Naive thymus-derived CD8-positive, alpha-beta T cell (primary cell): ENCODE data around the gene TSEN54. TPM values are rescaled to one million over a fixed set of nuclear protein-coding genes. Genes with fewer than 3 reads are reported as not detected.

Source experiments
- ATAC-seq, 2 donors: fragments of 150-1000 bp; cut with Tn5 transposase in 1 of 2; sonication (Bioruptor Pico), chemical (Tn5 transposase) in 1 of 2; 1 replicate in 1 of 2; 2 replicates in 1 of 2; pipeline ENCODE4 v1.10.0; 2021; ENCODE audit warnings: mild to moderate bottlenecking in 2 of 2, moderate library complexity in 2 of 2
- POLR2A ChIA-PET: fragments of 350-600 bp; sonication (Branson Sonifier 250); formaldehyde crosslinking; loops from one replicate; lab custom pipeline; 2021; ENCODE audit warnings: antibody characterized with exemption; lab: Charles Lee
- DNase-seq, 10 donors: peaks; one replicate each; pipeline versions ENCODE4 v3.0.0 to v3.0.0-alpha.2; 2020 to 2022
- H3K27ac Mint-ChIP-seq, 10 donors: one replicate each; pipeline ENCODE4 v1.8.0; 2020 to 2022; ENCODE audit warnings: mild to moderate bottlenecking in 10 of 10, mixed read lengths in 10 of 10, moderate library complexity in 4 of 10, inconsistent platforms in 1 of 10
- H3K27me3 Mint-ChIP-seq, 5 donors: one replicate each; pipeline ENCODE4 v1.8.0; 2021 to 2022; ENCODE audit warnings: mixed read lengths in 5 of 5
- H3K36me3 Mint-ChIP-seq, 3 donors: one replicate each; pipeline ENCODE4 v1.8.0; 2020 to 2022; ENCODE audit warnings: mixed read lengths in 3 of 3, mild to moderate bottlenecking in 2 of 3, inconsistent platforms in 1 of 3
- H3K4me1 Mint-ChIP-seq, 4 donors: one replicate each; pipeline ENCODE4 v1.8.0; 2021 to 2022; ENCODE audit warnings: mixed read lengths in 4 of 4
- H3K4me3 Mint-ChIP-seq, 10 donors: one replicate each; pipeline ENCODE4 v1.8.0; 2020 to 2022; ENCODE audit warnings: mild to moderate bottlenecking in 10 of 10, mixed read lengths in 10 of 10, moderate library complexity in 6 of 10, inconsistent platforms in 1 of 10
- H3K9me3 Mint-ChIP-seq, 9 donors: one replicate each; pipeline ENCODE4 v1.8.0; 2020 to 2022; ENCODE audit warnings: mixed read lengths in 9 of 9, mild to moderate bottlenecking in 3 of 9, inconsistent platforms in 1 of 9, moderate library complexity in 1 of 9
- polyA plus RNA-seq, 3 donors: library from polyadenylated mRNA; unstranded; fragments of 300-500 nt; fragmentation: Illumina TruSeq; gene quantifications; one replicate each; pipeline ENCODE4 v1.2.3, GENCODE V29; 2021
- total RNA-seq, 8 experiments: library from RNA in 2 of 8; stranded (reverse) in 2 of 8; gene quantifications; one replicate each; pipeline ENCODE4 v1.2.3 and lab custom pipeline; 2021 to 2026

TSEN54 gene
- total and polyA plus RNA-seq, 5 experiments from 2014 or later = 53.1 to 121 (median 98.2) TPM

DNA sequence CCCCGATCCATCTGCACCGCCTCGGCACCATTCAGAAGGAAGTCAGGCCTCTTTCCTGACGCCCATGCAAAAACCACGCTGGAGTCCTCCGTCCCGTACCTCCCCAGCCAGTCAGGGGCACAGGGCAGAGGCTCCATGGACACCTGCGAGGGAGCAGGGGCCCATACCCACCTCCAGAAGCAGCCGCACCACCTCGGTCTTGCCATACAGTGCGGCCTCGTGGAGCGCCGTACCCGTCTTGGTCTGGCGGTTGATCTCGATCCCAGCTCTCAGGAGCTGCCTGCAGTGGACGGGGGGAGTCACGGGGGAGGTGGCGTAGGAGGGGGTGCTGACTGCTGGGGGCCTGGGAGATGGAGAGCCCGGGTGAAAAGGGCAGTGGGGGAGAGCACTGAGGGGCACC lies 10.2 kb upstream of the TSEN54 start:
- Mint-ChIP-seq H3K4me1 (no peaks in the 10 kb centered on the region), H3K4me3 (no peak overlapping the region), H3K36me3 (no peaks in the 10 kb centered on the region), H3K27ac (no peak overlapping the region), H3K27me3 (no peaks in the 10 kb centered on the region), H3K9me3 (no peaks in the 10 kb centered on the region)
- ATAC-seq = no peak
- no peak for DNase-seq
- POLR2A ChIA-PET = interaction anchor here (0.5 to 0.9 kb wide), 3 partner anchors 50 to 159 kb away, joined by 3 to 6 read pairs (median 4); partner anchors contain the start of gene TMEM94

GRCh38 chr17:75506888-75507287 lies 9.4 kb upstream of the TSEN54 start:
- Mint-ChIP-seq H3K4me3 (no peak overlapping the region), H3K27ac (no peak overlapping the region), H3K4me1 (no peaks in the 10 kb centered on the region), H3K9me3 (no peaks in the 10 kb centered on the region), H3K36me3 (no peaks in the 10 kb centered on the region), H3K27me3 (no peaks in the 10 kb centered on the region)
- ATAC-seq (no peak), DNase-seq (no peak)
- POLR2A ChIA-PET = no interaction called here

DNA sequence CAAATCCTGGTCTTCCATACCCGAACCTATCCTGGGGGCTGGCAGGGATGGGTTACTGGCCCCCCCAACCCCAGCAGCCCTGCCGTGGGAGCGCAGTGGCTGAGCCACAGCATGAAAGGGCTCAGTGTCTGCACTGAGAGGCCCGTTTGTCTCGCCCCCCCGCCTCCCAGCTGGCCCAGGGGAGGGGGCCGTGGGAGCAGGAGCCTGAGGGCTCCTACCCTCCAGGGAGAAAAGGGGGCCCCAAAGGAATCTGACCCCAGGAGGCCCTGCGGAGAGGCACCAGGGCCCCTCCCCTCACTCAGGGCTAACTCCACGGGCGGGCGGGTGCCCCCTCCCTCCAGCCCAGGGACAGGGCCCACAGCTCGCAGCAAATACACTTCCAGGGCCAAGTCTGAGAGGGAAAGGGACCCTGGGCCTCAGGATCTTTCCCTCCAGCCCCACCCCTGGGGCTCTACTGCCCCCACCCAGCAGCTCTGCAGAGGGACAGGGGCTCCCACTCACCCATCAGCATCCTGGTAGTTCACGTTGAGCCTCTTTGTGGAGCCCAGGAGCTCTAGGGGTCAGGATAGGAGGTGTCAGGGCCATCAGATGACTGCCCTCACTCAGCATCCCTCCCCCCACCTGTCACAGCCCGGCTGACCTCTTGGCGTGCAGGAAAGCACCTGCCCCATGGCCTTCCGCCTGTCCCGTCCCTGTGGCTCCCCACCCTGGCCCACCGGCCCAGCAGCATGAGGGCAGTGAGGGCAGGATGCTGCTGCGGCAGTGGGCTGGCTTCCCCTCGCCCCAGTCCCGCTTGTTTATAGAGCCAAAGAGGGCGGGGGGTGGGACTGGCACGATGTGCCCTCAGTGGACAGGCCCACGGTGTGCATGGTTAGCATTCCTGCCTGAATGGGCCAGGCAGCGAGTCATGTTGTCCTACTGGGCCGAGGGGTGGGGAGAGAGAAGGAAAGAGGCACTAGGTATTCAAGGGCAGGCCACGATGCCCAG lies 8.3 kb upstream of the TSEN54 start:
- Mint-ChIP-seq H3K4me1 (no peaks in the 10 kb centered on the region), H3K27me3 (no peaks in the 10 kb centered on the region), H3K9me3 (no peaks in the 10 kb centered on the region), H3K27ac (no peak overlapping the region), H3K4me3 (no peak overlapping the region), H3K36me3 (no peaks in the 10 kb centered on the region)
- POLR2A ChIA-PET = interaction anchor here (0.5 to 0.6 kb wide), 2 partner anchors 90 to 101 kb away, joined by 3 to 4 read pairs; no protein-coding TSS in a partner anchor
- ATAC-seq (no peak), DNase-seq (no peak)

GRCh38 chr17:75508931-75509361 lies 7.4 kb upstream of the TSEN54 start:
- POLR2A ChIA-PET = interaction anchor here (0.6 to 0.8 kb wide), 3 partner anchors 57 to 170 kb away, joined by 3 to 4 read pairs (median 3); no protein-coding TSS in a partner anchor
- Mint-ChIP-seq H3K9me3 (no peaks in the 10 kb centered on the region), H3K4me1 (no peaks in the 10 kb centered on the region), H3K27ac (peak overlapping the region in 1 of 10 donors; percentile 65), H3K36me3 (no peaks in the 10 kb centered on the region), H3K4me3 (no peak overlapping the region), H3K27me3 (no peaks in the 10 kb centered on the region)
- ATAC-seq (no peak), DNase-seq (no peak)

- Mint-ChIP-seq H3K27ac (no peak overlapping the region), H3K27me3 (no peaks in the 10 kb centered on the region), H3K4me1 (peaks cover 0 to 2% (median 0%) of the 10 kb centered on the region in 4 donors), H3K4me3 (no peak overlapping the region), H3K9me3 (no peaks in the 10 kb centered on the region), H3K36me3 (no peaks in the 10 kb centered on the region)
- ATAC-seq (no peak), DNase-seq (no peak)
- POLR2A ChIA-PET = interaction anchor here (0.8 kb wide), 1 partner anchor 58 kb away, joined by 3 read pairs; no protein-coding TSS in a partner anchor
These were observed 6.6 kb upstream of the TSEN54 start for GRCh38 chr17:75509528-75510258.

DNA sequence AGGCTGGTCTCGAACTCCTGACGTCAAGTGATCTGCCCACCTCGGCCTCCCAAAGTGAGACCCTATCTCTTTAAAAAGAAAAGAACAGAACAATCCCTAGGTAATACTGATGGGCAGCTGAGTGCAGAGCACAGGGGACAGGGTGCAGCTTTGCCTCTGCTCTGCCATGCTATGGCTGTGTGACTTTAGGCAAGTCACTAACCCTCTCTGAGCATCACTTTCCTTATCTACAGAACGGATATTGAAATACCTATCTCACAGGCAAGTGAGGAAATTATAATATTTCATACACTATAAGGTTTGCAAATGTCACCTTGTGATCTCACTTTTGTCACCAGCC lies 5.1 kb upstream of the TSEN54 start:
- Mint-ChIP-seq H3K9me3 (no peaks in the 10 kb centered on the region), H3K27me3 (no peaks in the 10 kb centered on the region), H3K4me3 (no peak overlapping the region), H3K36me3 (no peaks in the 10 kb centered on the region), H3K4me1 (peaks cover 0 to 2% (median 0%) of the 10 kb centered on the region in 4 donors), H3K27ac (peak overlapping the region in 1 of 10 donors; percentile 29)
- POLR2A ChIA-PET = interaction anchor here (0.7 to 1.2 kb wide), 2 partner anchors 55 to 842 kb away, joined by 4 read pairs; partner anchors contain the start of gene TMEM94
- ATAC-seq = no peak
- no peak for DNase-seq

DNA sequence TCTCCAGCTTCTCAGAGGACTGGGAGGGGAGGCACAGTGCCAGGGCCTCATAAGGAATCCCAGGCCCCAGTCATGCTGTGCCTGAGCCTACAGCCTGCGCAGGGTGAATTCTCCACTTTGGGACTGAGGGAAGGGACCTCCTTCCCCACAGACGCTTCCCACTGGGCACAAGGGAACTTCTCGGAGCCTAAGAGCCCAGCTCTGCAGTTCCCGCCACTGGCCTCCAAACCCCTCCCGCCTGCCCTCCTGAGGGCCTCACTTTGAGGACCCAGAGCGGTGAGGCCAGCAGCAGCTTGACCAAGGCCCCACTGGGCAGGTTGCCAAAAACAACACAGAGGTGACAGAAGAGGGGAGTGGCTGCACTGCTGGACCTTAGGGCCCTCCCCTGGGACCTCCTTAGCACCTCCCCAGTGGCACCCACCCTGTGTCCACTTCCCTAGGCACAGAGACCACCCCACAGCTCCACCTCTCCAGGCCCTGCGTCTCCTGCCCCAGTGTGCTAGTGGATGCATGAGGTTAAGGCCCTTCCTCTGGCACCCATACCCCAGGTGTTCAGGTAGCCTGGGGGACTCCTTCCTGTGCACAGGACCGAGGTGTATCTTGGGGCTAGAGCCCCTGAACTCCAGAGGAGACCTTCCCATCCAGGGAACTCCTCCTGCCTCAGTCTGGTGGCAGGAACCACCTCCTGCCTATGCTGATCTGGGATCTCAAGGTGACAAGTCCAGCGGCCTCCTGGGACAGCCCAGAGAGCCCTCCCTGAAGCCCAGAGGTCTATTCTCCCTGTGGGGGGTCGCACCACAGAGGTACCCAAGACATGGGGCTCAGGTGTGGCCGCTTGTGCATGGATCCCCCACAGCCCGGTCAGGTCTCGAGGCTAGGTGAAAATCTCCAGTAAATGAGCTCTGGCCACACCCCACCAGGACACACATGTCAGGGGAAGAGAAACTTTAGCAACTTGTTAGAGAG lies 4.4 kb upstream of the TSEN54 start:
- Mint-ChIP-seq H3K27ac (peak overlapping the region in 1 of 10 donors; percentile 38), H3K4me3 (no peak overlapping the region), H3K36me3 (no peaks in the 10 kb centered on the region), H3K27me3 (no peaks in the 10 kb centered on the region), H3K9me3 (no peaks in the 10 kb centered on the region), H3K4me1 (peaks cover 0 to 2% (median under 1%) of the 10 kb centered on the region in 4 donors)
- DNase-seq (no peak), ATAC-seq (no peak)
- POLR2A ChIA-PET = interaction anchor here (0.6 to 1.2 kb wide), 2 partner anchors 56 to 1214 kb away, joined by 4 to 6 read pairs; partner anchors contain the start of gene TMEM94

GRCh38 chr17:75512926-75513640 lies 3.2 kb upstream of the TSEN54 start:
- Mint-ChIP-seq H3K4me3 (peak overlapping the region in 6 of 10 donors; percentile 18 to 75 (median 46)), H3K4me1 (peaks cover 7 to 14% (median 13%) of the 10 kb centered on the region in 4 donors), H3K27me3 (no peaks in the 10 kb centered on the region), H3K9me3 (no peaks in the 10 kb centered on the region), H3K36me3 (peaks cover 0 to 2% (median 0%) of the 10 kb centered on the region in 3 donors), H3K27ac (peak overlapping the region in 3 of 10 donors; percentile 3 to 42 (median 40))
- POLR2A ChIA-PET = no interaction called here
- ATAC-seq = no peak
- DNase-seq = no peak

DNA sequence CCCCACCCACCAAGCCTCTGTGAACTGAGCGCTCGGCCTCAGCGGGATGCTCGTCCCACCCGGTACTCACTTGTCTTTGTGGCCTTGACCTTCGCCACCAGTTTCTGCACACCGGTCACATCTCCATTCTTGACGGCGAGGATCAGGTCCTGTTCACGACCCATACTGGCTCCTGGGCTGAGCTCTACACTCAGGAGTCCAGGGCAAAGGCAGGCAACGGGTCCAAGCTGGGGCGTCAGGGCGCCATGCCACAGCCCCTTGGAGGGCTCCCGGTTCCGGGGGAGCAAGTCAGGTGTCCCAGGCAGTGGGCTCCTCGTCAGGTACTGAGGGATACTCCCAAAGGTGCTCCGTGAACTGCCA lies 2.7 kb upstream of the TSEN54 start:
- POLR2A ChIA-PET = interaction anchor here (1.1 kb wide), 1 partner anchor 12 kb away, joined by 3 read pairs; the partner anchor contains the start of gene LLGL2
- Mint-ChIP-seq H3K27ac (peak overlapping the region in 3 of 10 donors; percentile 14 to 40 (median 31)), H3K9me3 (no peaks in the 10 kb centered on the region), H3K4me3 (peak overlapping the region in 6 of 10 donors; percentile 18 to 75 (median 46)), H3K27me3 (no peaks in the 10 kb centered on the region), H3K4me1 (peaks cover 12 to 19% (median 18%) of the 10 kb centered on the region in 4 donors), H3K36me3 (peaks cover 0 to 7% (median 3%) of the 10 kb centered on the region in 3 donors)
- ATAC-seq = no peak
- no peak for DNase-seq

- Mint-ChIP-seq H3K27me3 (no peaks in the 10 kb centered on the region), H3K4me1 (peaks cover 13 to 27% (median 25%) of the 10 kb centered on the region in 4 donors), H3K36me3 (peaks cover 0 to 14% (median 4%) of the 10 kb centered on the region in 3 donors), H3K4me3 (peak overlapping the region in 9 of 10 donors; percentile 9 to 75 (median 59)), H3K9me3 (no peaks in the 10 kb centered on the region), H3K27ac (peak overlapping the region in 4 of 10 donors; percentile 15 to 34 (median 24))
- DNase-seq = peak in 1 of 10 donors; percentile 6
- no peak for ATAC-seq
- POLR2A ChIA-PET = interaction anchor here (1.0 to 1.1 kb wide), 2 partner anchors 11 to 58 kb away, joined by 3 read pairs; partner anchors contain the start of genes LLGL2 and TMEM94
These were observed 1.9 kb upstream of the TSEN54 start for GRCh38 chr17:75514299-75514918.
